Measurements from ENCODE around the gene SLC5A11.

- no peak for TF ChIP-seq CTCF (conservative IDR thresholded peaks at IDR 0.05 in 1 of 2, IDR thresholded peaks at IDR 0.05 in 1 of 2; ENCODE audit: low read depth in 1 of 2, low read length in 2 of 2)
- TF ChIP-seq EZH2 (IDR thresholded peaks at IDR 0.05; ENCODE audit: low read length, missing control alignments): no peak
Observed at GRCh38 chr16:24861461-24861860, 15.7 kb downstream of the SLC5A11 start.

Measured in fibroblast of lung (primary cell).